Stimulated activated naive CD4-positive, alpha-beta T cell (primary cell): ENCODE results near the gene TK1.
A peak's percentile ranks its signal among the peaks of the same experiment; 100 is the strongest.

Source experiments
- DNase-seq, 6 experiments: peaks; one replicate each; lab custom pipeline; 2025; lab: John Stamatoyannopoulos, UW

The TK1 gene

DNA sequence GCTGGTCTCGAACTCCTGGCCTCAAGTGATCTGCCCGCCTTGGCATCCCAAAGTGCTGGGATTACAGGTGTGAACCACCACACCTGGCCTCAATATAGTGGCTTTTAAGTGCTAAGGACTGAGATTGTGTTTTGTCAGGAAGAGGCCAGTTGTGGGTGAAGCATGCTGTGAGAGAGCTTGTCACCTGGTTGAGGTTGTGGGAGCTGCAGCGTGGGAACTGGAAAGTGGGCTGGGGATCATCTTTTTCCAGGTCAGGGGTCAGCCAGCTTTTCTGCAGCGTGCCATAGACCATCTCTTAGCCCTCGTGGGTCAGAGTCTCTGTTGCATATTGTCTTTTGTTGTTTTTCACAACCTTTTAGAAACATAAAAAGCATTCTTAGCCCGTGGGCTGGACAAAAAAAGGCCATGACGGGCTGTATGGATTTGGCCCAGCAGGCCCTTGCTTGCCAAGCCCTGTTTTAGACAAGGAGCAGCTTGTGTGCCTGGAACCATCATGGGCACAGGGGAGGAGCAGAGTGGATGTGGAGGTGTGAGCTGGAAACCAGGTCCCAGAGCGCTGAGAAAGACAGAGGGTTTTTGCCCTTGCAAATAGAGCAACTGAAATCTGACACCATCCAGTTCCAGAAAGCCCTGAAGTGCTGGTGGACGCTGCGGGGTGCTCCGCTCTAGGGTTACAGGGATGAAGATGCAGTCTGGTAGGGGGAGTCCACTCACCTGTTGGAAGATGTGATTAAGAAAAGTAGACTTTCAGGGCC lies 32.7 kb upstream of the TK1 start:
- DNase-seq, result no peak

DNA sequence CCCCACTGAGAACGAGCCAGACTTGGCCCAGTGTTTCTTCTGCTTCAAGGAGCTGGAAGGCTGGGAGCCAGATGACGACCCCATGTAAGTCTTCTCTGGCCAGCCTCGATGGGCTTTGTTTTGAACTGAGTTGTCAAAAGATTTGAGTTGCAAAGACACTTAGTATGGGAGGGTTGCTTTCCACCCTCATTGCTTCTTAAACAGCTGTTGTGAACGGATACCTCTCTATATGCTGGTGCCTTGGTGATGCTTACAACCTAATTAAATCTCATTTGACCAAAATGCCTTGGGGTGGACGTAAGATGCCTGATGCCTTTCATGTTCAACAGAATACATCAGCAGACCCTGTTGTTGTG lies 27.8 kb upstream of the TK1 start:
- DNase-seq, result no peak

DNA sequence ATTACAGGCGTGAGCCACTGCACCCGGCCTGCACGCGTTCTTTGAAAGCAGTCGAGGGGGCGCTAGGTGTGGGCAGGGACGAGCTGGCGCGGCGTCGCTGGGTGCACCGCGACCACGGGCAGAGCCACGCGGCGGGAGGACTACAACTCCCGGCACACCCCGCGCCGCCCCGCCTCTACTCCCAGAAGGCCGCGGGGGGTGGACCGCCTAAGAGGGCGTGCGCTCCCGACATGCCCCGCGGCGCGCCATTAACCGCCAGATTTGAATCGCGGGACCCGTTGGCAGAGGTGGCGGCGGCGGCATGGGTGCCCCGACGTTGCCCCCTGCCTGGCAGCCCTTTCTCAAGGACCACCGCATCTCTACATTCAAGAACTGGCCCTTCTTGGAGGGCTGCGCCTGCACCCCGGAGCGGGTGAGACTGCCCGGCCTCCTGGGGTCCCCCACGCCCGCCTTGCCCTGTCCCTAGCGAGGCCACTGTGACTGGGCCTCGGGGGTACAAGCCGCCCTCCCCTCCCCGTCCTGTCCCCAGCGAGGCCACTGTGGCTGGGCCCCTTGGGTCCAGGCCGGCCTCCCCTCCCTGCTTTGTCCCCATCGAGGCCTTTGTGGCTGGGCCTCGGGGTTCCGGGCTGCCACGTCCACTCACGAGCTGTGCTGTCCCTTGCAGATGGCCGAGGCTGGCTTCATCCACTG lies 27.3 kb upstream of the TK1 start, which contains the start of gene BIRC5:
Gene BIRC5 (plus strand): TSS at position 238 of the 690 bp plus-strand sequence. CDS start 64 bp downstream, at position 302.
- peak; percentile 70 to 90 (median 87) for DNase-seq

DNA sequence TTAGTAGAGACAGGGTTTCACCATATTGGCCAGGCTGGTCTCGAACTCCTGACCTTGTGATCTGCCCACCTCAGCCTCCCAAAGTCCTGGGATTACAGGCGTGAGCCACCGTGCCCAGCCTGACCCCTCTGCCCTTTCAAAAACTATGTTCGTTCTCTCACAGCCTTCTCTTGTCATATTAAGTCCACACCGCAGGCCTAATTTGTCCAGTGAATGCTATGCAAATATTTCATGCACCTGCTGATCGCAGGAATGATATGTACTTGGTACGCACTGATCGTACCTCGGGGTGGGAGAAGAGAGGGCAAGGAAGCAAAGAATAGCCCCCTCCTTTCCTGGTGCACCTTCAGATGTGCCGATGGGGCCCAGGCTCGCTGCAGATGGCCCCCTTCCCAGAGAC lies 24.2 kb upstream of the TK1 start:
- no peak for DNase-seq

DNA sequence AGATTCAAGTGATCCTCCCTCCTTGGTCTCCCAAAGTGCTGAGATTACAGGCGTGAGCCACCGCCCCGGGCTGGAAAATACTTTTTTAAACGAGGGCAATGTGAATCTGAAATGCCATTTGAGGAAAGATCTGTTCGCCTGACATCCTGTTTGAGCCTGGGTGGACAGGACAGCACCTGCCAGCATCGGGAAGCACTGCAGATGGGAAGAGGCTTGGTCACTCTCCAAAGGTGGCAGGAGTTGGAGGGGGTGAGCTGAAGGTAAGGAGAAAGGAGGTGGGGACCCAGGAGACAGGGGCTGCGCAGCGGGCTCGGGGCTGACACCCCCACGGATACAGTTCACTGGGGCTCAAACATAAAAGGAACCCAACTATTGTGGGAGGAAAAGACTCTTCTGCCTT lies 23.3 kb upstream of the TK1 start:
- DNase-seq, result no peak

DNA sequence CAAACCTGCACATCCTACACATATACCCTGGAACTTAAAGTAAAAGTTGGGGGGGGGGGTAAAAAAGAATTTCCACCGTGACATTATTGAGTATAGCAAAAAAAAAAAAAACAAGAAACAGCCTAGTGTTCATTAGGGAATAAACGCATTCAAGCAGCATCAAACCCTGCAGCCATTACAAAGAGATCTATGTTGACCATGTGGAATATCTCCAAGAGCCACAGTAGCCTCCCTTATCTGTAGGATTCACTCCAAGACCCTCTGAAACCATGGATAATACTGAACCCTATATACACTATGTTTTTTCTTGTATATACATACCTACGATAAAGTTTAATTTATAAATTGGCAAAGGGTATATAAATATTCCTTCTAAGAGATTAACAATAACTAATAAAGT lies 21.6 kb upstream of the TK1 start:
- no peak for DNase-seq

DNA sequence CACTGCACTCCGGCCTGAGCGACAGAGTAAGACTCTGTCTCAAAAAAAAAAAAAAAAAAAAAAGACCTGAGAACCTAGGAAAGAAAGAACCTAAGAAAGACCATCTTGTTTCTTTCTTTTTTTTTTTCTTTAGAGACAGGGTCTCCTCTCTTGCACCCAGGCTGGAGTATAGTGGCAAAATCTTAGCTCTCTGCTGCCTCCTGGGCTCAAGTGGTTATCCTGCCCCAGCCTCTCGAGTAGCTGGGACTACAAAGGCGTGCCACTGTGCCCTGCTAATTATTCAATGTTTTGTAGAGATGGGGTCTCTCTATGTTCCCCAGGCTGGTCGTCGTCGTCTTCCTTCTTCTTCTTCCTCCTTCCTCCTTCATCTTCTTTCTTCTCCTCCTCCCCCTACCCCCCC lies 19.4 kb upstream of the TK1 start:
- DNase-seq, result no peak

DNA sequence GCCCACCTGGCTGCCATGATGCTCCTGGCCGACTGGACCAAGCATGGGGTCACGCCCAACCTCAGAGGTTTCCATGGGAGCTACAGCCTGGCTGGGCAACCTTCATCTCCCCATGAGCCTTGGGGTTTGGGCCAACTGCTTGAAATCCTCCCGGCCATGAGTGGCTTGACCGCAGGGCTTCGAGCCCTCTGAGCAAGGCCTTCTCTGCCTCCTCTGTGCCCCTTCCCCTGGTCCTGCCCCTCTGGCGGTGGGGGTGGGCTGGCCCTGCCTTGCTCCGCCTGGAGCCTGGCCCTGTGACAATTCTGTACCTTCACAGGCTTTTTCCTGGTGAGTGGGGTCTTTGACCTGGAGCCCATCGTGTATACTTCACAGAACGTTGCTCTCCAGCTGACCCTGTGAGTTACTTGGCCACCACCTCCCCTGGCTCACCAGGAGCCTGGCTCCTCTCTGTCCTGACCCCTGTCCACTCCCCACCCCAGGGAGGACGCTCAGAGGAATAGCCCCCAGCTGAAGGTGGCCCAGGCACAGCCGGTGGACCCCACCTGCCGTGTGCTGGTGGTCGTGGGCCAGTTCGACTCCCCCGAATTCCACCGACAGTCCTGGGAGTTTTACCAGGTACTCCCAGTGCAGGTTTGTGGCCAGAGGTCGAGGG lies 18.4 kb upstream of the TK1 start:
- DNase-seq, result no peak

DNA sequence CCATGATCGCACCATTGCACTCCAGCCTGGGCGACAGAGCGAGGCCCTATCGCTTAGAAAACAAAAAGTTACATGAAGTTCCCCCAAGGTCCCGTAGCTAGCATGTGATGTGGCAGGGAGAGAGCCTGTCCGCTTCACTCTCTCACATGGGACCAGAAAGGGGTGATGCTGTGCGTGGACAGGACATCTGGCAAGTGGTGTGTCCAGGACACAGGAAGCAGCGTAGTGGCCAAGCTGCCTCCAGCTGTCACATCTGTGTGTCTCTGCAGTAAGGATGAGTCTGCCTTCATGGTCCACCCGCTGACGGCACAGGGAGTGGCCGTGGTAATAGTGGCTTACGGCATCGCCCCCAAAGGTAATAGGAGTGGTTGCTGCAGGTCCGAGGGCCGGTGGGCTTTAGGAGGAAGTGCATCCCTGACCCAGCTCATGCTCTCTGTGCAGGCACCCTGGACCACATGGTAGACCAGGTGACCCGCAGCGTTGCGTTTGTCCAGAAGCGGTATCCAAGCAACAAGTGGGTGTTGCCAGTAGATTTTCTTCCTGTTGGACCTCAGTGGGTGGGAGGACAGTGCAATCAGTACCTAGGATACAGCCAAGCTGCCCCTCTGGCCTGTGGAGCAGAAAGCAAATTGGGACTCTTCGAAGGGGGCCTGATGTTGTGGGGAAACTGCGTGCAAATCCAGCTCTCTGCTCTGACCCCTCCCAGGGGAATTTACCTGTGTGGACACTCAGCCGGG lies 17.7 kb upstream of the TK1 start:
- DNase-seq, result no peak

DNA sequence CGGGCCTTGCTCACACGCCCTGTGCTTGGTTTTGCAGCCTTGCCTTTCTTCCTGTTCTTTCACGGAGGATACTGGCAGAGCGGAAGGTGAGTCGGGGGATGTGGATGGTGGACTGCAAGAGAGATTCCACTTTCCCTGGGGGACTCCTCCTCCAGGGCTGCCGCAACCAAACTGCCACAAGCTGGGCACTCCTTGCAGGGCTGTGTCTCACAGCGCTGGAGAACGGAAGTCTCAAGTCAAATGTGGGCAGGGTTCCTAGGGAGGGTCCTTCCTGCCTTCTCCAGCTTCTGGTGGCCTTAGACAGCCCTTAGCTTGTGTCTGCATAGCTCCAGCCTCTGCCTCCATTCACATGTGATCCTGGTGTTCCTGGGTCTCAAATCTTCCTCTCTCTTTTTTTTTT lies 15.8 kb upstream of the TK1 start:
- no peak for DNase-seq

DNA sequence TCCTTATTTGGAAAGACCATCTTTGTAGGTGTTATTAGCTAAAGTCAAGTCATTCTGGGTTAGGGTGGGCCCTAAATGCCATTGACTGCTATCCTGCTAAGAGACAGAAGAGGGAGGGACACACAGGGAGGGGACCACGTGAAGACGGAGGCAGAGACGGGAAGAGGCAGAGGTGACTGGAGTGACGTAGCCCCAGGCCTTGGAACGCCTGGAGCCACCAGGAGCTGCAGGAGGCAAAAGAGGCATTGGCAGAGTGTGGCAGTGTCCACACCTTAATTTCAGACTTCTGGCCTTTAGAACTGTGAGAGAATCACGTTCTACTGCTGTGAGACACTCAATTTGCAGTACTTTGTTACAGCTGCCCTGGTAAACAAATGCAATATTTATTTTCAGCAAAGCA lies 13.6 kb upstream of the TK1 start:
- DNase-seq, result no peak

DNA sequence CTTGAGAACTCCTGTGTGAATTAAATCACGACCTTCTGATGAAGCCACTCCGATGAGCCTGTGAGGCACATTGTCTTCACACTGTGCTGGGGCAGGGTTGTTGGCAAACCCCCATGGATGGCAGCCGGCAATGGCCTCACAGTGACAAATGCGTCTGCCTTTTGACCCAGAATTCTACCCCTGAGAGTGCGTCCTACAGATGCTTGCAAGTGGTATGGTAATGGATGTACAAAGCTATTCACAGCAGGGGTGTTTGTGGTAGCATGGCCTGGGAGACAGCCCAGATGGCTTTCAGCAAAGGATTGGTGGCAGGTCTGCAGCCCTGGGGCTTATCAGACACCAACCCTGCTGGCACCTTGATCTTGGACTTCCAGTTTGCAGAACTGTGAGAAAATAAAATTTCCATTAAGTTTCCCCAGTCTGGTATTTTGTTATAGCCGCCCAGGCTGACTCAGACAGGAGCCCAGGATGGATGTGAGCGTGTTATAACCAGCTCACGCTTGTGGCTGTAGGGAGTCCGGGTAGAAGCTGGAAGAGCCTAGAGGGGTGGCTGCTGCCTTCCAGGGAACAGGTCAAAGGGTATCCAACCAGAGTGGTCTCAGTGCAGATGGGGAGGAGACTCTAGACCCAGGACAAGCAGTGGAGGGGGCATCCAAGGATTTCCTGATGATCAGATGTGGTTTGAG lies 10.4 kb upstream of the TK1 start:
- no peak for DNase-seq

DNA sequence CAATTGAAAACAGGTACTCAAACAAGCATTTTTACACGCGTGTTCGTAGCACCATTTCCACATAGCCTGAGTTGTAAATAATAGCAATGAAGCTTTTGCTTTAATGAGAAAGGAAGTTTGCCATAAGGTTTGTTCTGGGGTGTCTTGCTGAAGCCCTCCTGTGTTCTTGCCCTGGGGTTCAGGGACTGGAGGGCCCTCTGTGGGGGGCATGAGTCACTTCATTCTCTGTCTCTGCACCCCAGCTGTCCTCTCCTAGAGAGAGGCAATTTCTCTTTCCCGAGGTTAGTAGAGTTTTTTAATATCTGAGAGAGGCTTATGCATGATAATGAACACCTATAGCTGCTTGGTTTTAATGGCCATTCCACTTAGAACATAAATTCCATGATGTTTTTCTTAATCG lies 9.9 kb upstream of the TK1 start:
- no peak for DNase-seq

DNA sequence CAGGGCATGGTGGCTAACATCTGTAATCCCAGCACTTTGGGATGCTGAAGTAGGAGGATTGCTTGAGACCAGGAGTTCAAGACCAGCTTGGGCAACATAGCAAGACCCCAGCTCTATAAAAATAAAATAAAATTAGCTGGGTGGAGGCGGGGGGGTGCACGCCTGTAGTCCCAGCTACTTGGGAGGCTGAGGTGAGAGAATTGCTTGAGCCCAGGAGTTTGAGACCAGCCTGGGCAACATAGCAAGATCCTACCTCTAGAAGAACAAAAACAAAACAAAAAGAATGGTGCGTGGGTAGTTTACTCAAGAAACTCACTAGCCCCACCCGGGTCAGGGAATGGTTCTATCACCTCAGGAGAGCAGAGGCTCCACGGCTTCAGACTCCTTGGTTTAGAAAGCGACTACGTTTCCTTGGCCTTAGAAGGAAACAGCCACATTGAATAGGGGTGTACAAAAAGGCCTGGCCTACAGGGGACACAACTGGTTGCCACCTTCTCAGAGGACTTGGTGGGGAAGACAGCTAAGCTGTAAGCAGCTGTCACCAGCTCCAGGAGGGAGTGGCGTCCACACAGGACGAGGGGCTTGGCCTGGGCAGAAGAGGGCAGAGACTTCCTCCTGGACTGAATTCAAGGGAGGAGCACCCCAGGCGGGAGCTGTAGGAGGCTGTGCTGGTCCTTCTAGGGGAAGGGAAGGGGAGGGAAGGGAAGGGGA lies 716 bp downstream of the TK1 start:
- DNase-seq, result no peak

DNA sequence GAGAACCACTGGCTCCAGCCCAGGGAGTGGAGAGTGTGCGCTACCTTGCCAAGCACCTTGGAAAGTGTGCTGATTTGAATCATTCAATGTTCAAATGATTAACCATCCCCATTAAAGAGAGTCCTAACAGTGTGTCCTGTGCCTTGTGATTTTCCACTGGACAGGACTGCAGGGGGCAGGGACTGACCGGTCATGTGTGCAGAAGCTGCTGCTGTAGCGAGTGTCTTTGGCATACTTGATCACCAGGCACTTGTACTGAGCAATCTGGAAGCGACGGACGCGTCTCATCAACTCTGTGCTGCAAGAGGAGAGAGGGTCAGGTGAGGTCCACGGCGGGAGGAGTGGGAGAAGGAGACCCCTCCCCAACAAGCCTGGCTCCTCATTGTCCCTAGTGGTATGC lies 2.0 kb downstream of the TK1 start:
- DNase-seq, result no peak

DNA sequence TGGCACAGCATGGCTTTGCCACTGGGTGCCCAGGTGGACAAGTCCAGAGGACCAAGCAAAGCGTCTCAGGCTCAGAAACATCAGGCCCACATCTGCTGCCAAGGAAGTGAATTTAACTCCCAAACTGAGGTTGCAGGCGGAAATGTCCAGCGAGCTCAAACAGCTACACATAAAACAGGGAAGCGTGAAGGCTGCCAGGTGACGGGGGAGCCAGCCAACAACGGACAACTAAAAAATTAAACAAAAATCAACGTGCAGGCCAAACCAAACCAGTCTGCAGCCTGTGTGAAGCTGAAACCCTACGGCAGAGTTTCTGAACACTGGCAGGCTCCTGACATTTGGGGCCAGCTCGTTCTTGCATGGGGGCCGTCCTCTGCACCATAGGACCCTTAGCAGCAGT lies 2.5 kb downstream of the TK1 start:
- DNase-seq, result no peak

DNA sequence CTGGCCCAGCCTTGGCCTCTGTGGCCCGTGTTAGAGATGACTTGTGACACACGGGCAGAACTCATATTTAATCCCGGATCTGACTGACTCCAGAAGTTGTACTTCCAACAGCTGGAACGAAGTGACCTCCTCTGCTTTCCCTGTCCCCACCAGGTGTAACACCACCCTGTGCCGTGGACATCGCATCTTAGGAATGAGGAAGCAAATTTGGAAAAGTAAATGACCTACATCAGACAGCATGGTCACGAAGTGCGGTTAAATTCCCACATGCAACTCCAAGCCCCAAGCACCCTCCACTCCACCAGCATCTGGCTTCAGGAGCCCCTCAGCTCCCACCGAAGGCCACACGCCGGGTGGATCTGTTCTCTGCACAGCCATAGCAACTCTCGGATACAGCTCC lies 2.9 kb downstream of the TK1 start:
- DNase-seq, result no peak

DNA sequence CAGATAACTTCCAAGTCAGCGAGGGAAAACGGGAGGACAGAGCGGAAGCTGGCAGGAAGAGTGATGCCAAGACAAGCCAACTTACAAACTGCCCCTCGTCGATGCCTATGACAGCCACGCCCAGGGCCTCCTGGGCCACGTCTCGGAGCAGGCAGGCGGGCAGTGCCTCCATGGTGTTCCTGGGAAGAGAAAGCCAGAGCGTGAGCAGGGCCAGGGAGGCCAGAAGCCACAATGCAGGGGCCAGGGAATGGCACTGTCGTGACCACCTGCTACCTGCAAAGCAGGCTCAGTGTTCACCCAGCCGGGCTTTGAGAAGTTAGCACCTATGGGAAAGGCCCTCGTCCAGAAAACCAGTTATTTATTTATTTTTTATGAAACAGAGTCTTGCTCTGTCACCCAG lies 4.3 kb downstream of the TK1 start:
- no peak for DNase-seq

DNA sequence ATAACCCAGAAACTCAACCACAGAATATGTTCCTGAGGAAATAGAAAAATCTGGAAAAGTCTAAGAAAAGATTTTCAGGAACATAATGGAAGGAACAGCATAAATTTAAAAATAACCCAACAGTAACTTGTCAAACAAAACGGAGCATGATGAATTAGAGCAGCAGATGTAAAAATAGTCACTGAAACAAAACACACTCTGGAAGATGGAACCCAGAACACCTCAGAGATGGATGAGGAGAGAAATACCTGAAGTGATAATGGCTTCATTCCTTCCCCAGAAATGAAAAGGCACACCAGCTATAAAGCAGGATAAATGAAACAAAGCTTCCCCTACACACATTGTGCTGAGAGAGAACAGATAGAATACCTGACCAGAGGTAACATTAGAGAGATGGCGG lies 6.3 kb downstream of the TK1 start:
- DNase-seq, result no peak

DNA sequence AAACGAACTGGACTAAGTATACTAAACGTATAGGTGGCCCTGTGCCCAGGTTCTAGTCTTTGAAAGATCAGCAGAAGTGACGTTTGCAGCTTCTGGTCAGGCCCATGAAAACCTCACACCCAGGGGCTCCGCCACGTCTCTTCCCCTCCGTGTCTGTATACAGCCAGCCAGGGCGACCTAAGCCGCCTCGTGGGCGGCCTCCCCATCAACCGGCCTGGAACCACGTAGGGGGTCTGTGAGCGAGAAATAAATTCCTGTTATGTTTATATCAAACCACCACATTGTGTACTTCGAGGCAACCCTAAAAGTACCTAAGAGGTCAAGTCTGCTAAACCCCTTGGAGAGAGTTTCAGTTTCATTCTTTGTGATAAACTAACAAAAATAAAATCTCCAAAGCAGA lies 6.8 kb downstream of the TK1 start:
- DNase-seq, result no peak

DNA sequence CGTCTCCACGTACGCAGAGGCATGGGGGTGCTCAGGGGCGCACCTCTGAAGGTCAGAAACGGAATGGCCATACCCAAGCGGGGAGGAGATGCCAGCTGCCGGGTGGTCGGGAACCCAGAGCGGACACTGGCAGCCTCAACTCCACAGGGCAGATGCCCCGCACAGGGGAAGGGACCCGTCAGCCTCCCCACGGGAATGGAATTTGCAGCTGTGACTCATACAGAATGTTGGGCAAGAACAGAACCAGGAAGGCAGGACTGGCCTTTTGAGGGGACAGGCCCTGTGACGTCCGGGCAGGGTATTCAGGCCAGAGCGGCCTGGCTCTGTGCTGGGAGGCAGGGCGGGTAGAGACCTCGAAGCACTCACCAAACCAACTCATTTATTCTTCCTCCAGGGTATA lies 7.5 kb downstream of the TK1 start:
- no peak for DNase-seq
